Glutamatergic neuron (in vitro differentiated cells): ENCODE data around the gene CAPN8. TPM values are rescaled to one million over a fixed set of nuclear protein-coding genes. Genes with fewer than 3 reads are reported as not detected.

ENCODE experiments used
- DNase-seq: peaks from one replicate; pipeline ENCODE4 v3.0.0; 2022
- H3K27ac Mint-ChIP-seq: one replicate; pipeline ENCODE4 v1.8.0; 2020; ENCODE audit warnings: mild to moderate bottlenecking, mixed read lengths, inconsistent platforms; ENCODE audit not compliant: unreplicated experiment
- H3K27me3 Mint-ChIP-seq: one replicate; pipeline ENCODE4 v1.8.0; 2020; ENCODE audit warnings: mild to moderate bottlenecking, moderate library complexity, mixed read lengths, inconsistent platforms; ENCODE audit not compliant: unreplicated experiment
- H3K36me3 Mint-ChIP-seq: one replicate; pipeline ENCODE4 v1.8.0; 2020; ENCODE audit warnings: mild to moderate bottlenecking, mixed read lengths, inconsistent platforms; ENCODE audit not compliant: unreplicated experiment
- H3K4me1 Mint-ChIP-seq: one replicate; pipeline ENCODE4 v1.8.0; 2020; ENCODE audit warnings: mild to moderate bottlenecking, low read depth, mixed read lengths, inconsistent platforms; ENCODE audit not compliant: unreplicated experiment
- H3K4me3 Mint-ChIP-seq: one replicate; pipeline ENCODE4 v1.8.0; 2020; ENCODE audit warnings: mild to moderate bottlenecking, mixed read lengths, inconsistent platforms; ENCODE audit not compliant: unreplicated experiment
- H3K9me3 Mint-ChIP-seq: one replicate; pipeline ENCODE4 v1.8.0; 2020; ENCODE audit warnings: mild to moderate bottlenecking, moderate library complexity, mixed read lengths, inconsistent platforms; ENCODE audit not compliant: unreplicated experiment
- CTCF ChIP-seq: fragments of 200-600 bp; sonication (generic); IDR thresholded peaks from one replicate; pipeline ENCODE4 v1.5.0; 2021; ENCODE audit not compliant: partially characterized antibody, unreplicated experiment
- total RNA-seq: library from RNA; stranded (reverse); fragmentation: NEBNext Ultra II Directional; extraction: Animal tissue kit (Norgen Biotek cat#: 25700); gene quantifications from one replicate; pipeline ENCODE4 v1.2.1, GENCODE V29; 2021; ENCODE audit not compliant: unreplicated experiment

The CAPN8 gene
- total RNA-seq, 1 donor from 2014 or later, result not detected

DNA sequence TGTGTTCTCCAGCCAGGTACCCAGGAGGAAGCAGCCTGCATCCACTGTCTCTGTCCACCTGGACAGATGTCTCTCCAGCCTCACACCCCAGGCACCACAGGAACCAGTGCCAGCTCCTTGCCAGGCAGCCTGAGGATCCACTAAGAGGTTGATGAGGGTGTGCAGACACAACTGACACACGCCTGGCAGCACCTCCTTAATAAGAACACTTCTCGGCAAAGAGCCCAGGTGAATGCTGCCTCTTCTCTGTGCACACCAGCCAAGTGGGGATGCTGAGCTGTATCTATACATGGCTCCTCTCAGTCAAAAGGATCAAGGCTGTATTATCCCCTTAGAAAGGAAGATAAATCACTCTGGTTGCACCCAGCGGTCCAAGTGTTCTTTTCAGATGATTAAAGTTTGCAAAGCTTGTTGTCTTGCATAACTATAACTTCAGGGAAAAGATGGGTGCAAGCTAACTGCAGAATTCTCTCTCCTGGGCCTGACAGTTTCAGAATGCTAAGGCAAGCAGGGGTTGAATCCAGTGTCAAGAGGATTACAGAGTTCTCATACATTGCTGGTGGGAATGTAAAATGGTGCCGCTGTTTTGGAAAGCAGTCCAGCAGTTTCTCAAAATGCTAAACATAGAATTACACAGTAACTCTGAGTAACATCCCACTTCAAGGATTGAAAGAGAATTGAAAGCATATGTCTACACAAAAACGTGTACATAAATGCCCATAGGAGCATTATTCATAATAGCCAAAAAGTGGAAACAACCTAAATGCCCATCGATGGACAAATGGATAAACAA is 3.7 kb upstream of the CAPN8 start:
- Mint-ChIP-seq H3K4me1 (no peaks in the 10 kb centered on the region), H3K27ac (no peak overlapping the region), H3K4me3 (no peak overlapping the region), H3K9me3 (peaks cover 2% of the 10 kb centered on the region), H3K27me3 (peaks cover 2% of the 10 kb centered on the region), H3K36me3 (peaks cover 7% of the 10 kb centered on the region)
- no peak for DNase-seq
- TF ChIP-seq CTCF, result no peak

DNA sequence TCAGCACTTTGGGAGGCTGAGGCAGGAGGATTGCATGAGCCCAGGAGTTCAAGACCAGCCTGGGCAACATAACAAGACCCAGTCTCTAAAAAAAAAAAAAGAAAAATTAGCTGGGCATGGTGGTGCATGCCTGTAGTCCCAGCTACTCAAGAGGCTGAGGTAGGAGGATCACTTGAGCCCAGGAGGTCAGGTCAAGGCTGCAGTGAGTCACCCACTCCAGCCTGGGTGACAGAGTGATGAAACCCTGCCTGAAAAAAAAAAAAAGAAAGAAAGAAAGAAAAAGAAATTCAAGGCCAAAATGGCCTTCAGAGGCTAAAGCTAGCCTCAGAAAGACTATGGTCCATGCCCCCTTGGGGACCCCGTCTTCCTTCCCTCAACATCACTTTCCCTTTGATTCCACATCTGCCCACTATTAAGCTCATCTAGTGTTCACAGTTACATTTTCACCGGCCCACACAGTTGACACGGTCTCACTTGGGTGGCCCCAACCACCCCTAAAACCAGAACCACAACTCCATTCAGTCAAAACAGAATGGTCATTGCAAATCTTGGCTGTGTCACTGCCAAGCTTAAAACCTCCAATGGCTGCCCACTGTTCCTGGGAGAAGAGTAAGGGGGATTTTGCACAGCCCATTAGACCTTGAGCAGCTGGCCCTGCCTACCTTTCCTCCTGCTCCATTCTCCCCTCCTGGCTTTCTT is 2.1 kb upstream of the CAPN8 start:
- no peak for TF ChIP-seq CTCF
- Mint-ChIP-seq H3K27ac (no peak overlapping the region), H3K9me3 (peaks cover 2% of the 10 kb centered on the region), H3K27me3 (peaks cover 2% of the 10 kb centered on the region), H3K36me3 (no peaks in the 10 kb centered on the region), H3K4me3 (no peak overlapping the region), H3K4me1 (no peaks in the 10 kb centered on the region)
- no peak for DNase-seq

GRCh38 chr1:223664106-223664505 is 1.4 kb downstream of the CAPN8 start:
- Mint-ChIP-seq H3K9me3 (peaks cover 4% of the 10 kb centered on the region), H3K36me3 (no peaks in the 10 kb centered on the region), H3K27ac (no peak overlapping the region), H3K27me3 (peaks cover 3% of the 10 kb centered on the region), H3K4me1 (peaks cover 9% of the 10 kb centered on the region), H3K4me3 (no peak overlapping the region)
- DNase-seq, result no peak
- no peak for TF ChIP-seq CTCF

DNA sequence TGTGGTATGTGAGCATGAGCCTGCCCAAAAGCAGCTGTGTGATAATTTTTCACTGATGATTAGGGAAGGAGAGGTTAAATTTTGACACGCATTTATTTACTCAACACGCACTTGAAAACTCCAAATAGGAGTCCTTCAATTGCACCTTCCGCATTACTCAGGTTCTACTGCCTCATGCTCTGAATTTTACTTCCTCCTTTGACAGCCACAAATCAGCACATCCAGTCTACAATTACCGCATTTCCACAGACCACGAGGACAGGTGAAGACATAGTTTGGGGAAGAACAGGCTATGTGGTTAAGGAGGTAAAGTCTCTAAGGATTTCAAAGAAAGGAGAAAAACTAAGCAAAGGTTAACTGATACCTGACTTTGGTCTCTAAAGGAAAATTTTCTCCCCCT is 2.6 kb downstream of the CAPN8 start:
- TF ChIP-seq CTCF, result no peak
- H3K27ac Mint-ChIP-seq, result no peak overlapping the region
- H3K4me3 Mint-ChIP-seq, result no peak overlapping the region
- DNase-seq, result no peak
- peaks cover 4% of the 10 kb centered on the region for H3K9me3 Mint-ChIP-seq
- H3K27me3 Mint-ChIP-seq, result peaks cover 3% of the 10 kb centered on the region
- H3K4me1 Mint-ChIP-seq, result peaks cover 9% of the 10 kb centered on the region
- no peaks in the 10 kb centered on the region for H3K36me3 Mint-ChIP-seq

DNA sequence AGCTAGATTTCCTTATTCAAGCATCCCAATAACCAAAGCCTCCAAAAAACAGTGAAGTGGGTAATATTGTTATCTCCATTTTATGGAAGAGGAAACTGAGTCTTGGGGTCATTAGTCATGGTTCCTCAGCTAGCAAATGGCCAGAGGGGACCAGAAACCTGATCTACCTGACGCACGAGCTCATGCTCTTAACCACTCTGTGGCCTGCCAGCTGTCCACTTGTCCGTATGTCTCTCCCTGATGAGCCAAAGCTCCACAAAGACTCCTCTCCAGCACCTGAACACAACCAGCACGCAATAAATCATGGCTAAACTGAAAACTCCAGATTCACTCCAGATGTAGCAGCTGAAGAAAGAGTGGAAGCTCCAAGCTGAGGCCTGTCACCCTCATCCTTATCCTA is 5.8 kb downstream of the CAPN8 start:
- H3K4me1 Mint-ChIP-seq, result peaks cover 9% of the 10 kb centered on the region
- H3K27me3 Mint-ChIP-seq, result peaks cover 3% of the 10 kb centered on the region
- DNase-seq, result no peak
- H3K27ac Mint-ChIP-seq, result peak overlapping the region; percentile 73
- H3K9me3 Mint-ChIP-seq, result peaks cover 6% of the 10 kb centered on the region
- no peak for TF ChIP-seq CTCF
- no peaks in the 10 kb centered on the region for H3K36me3 Mint-ChIP-seq
- peak overlapping the region; percentile 39 for H3K4me3 Mint-ChIP-seq
